Spleen (tissue), 7 donors: ENCODE results near the gene C15orf39.

Experiments
- CTCF ChIP-seq, 11 experiments: fragments of 200-600 bp in 7 of 11; fragments of 450-650 bp in 4 of 11; sonication (generic) in 4 of 11; IDR thresholded peaks in 8 of 11; conservative IDR thresholded peaks in 3 of 11; 1 replicate in 7 of 11; 2 replicates in 4 of 11; pipeline versions ENCODE4 v1.4.0 to v1.8.0; 2016 to 2021; ENCODE audit warnings: antibody characterized with exemption in 11 of 11, inconsistent platforms in 4 of 11, mild to moderate bottlenecking in 1 of 11
- POLR2A ChIP-seq, 3 donors: fragments of 450-650 bp; IDR thresholded peaks; one replicate each; pipeline ENCODE4 v1.5.1; 2017; ENCODE audit warnings: antibody characterized with exemption in 3 of 3, mild to moderate bottlenecking in 1 of 3
- donor health status: DM: no; HTN: no; CAD: no; lungs with moderate emphysema.
- donor health status: DM: no; HTN: no; CAD: no.
- donor health status: DM: no; HTN: no; CAD: no.

DNA sequence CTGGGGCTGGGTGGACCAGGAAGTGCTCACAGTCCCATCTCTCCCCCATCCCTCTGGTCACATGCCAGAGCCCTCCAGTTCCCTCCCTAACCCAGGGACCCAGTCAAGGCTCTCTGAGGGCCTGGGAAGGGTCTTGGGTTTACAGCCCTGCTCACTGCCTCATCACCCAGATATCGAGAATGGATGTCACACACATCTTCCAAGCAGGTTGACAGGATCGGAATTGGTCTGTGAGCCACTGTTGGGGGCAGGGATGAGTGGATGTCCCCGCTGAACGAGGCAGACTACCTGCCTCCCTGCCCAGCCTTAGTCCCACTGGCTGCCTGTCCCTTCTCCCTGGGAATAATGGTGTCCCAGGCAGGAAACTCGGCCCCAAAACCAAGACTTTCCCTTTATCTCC is 36.5 kb downstream of the C15orf39 start:
- TF ChIP-seq CTCF (IDR thresholded peaks at IDR 0.05 in 8 of 11, conservative IDR thresholded peaks at IDR 0.05 in 3 of 11) = no peak
- TF ChIP-seq POLR2A (IDR thresholded peaks at IDR 0.05) = no peak
